ENCODE measurements around the gene NGF.

The NGF gene

GRCh38 chr1:115327270-115327669 is 10.8 kb downstream of the NGF start:
- ChIA-PET CTCF (interaction anchor here (0.6 kb wide), 1 partner anchor 128 kb away, joined by 3 read pairs; no protein-coding TSS in a partner anchor), POLR2A (ENCODE audit: low non-redundant PET) (no interaction called here)
- DNase-seq (ENCODE audit: low spot score), result no peak
- TF ChIP-seq CTCF (conservative IDR thresholded peaks at IDR 0.05; ENCODE audit: low read depth), result no peak
- H3K27ac ChIP-seq, result no peak overlapping the region

- no peak overlapping the region for H3K27ac ChIP-seq
- DNase-seq (ENCODE audit: low spot score), result no peak
- POLR2A ChIA-PET (ENCODE audit: low non-redundant PET), result no interaction called here
- CTCF ChIA-PET, result interaction anchor here (0.6 kb wide), 1 partner anchor 128 kb away, joined by 3 read pairs; no protein-coding TSS in a partner anchor
- no peak for TF ChIP-seq CTCF (conservative IDR thresholded peaks at IDR 0.05; ENCODE audit: low read depth)
Measured at GRCh38 chr1:115326419-115326818, 11.6 kb downstream of the NGF start.

- ChIA-PET POLR2A (ENCODE audit: low non-redundant PET) (no interaction called here), CTCF (no interaction called here)
- H3K27ac ChIP-seq, result no peak overlapping the region
- DNase-seq (ENCODE audit: low spot score), result no peak
- no peak for TF ChIP-seq CTCF (conservative IDR thresholded peaks at IDR 0.05; ENCODE audit: low read depth)
Measured at GRCh38 chr1:115325874-115326273, 12.2 kb downstream of the NGF start.

- POLR2A ChIA-PET (ENCODE audit: low non-redundant PET), result no interaction called here
- no peak for DNase-seq (ENCODE audit: low spot score)
- no peak overlapping the region for H3K27ac ChIP-seq
- TF ChIP-seq CTCF (conservative IDR thresholded peaks at IDR 0.05; ENCODE audit: low read depth), result no peak
- CTCF ChIA-PET, result no interaction called here
Measured at GRCh38 chr1:115324649-115325420, 13.2 kb downstream of the NGF start.

GRCh38 chr1:115323366-115324004 is 14.6 kb downstream of the NGF start:
- CTCF ChIA-PET, result interaction anchor here (0.6 to 1.5 kb wide), 2 partner anchors 184 to 1246 kb away, joined by 4 to 7 read pairs; no protein-coding TSS in a partner anchor
- DNase-seq (ENCODE audit: low spot score), result no peak
- POLR2A ChIA-PET (ENCODE audit: low non-redundant PET), result no interaction called here
- no peak for TF ChIP-seq CTCF (conservative IDR thresholded peaks at IDR 0.05; ENCODE audit: low read depth)
- H3K27ac ChIP-seq, result peak overlapping the region; percentile 34; the same call in 1 of the 2 replicates

- TF ChIP-seq CTCF (conservative IDR thresholded peaks at IDR 0.05; ENCODE audit: low read depth), result no peak
- ChIA-PET POLR2A (ENCODE audit: low non-redundant PET) (no interaction called here), CTCF (interaction anchor here (1.1 to 1.5 kb wide), 2 partner anchors 183 to 273 kb away, joined by 4 to 7 read pairs; no protein-coding TSS in a partner anchor)
- DNase-seq (ENCODE audit: low spot score), result no peak
- H3K27ac ChIP-seq, result no peak overlapping the region
Measured at GRCh38 chr1:115322631-115323030, 15.4 kb downstream of the NGF start.
